ENCODE results near the gene LRIF1.
A peak's percentile ranks its signal among the peaks of the same experiment; 100 is the strongest.
"Not testable (repeated sequence)": the region's sequence is repeated elsewhere in the genome, so short reads cannot be mapped to it uniquely, and the experiment has no call there.

The LRIF1 gene

DNA sequence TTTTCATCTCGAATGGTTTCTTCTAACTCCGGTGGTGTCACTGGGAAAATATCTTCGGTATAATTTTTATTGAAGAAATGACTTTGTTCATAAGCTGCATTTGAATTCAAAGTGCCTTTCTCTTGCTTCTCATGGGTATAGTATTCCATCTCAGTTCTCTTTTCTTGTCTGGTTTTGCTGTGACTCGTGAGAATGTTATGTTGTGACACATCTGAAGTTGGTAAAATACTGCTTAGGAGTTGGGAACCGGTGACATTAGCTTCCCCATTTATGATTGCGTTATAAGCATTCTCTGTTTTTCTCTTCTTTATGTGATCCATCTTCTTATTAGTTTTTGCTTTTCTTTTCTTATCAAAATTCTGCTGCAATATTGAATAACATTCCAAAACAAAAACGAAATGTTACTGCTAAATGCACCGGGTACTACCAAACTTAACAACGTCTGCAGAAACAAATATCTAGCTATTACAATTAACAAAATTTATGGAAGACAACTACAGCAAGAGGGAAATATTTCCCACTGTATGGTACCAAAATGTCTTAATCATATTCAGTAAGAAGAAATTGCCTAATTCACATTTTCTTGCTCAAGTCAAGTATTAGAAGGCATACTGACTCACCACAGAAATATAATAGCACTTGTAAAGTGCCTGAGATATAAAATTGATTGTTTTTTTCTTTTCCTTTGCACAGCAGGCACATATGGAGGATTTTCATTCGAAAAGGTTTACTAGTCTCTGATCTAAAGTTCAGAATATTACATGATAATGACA lies 15.5 kb downstream of the LRIF1 start:
- DNase-seq: no peak

DNA sequence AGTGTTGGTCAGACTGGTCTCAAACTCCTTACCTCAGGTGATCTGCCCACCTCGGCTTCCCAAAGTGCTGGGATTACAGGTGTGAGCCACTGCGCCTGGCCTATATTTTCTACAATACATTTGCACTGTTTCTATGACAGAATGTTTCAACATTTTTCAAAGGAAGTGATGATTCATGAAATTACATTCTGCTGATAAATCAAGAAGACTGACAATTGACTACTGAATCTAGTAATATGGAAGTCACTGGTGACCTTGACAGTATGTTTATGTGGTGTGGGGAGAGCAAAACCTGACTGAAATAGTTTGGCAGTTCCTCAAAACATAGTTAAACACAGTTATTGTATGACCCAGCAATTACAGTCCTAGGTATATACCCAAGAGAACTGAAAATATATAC lies 18.1 kb downstream of the LRIF1 start:
- no peak for DNase-seq

DNA sequence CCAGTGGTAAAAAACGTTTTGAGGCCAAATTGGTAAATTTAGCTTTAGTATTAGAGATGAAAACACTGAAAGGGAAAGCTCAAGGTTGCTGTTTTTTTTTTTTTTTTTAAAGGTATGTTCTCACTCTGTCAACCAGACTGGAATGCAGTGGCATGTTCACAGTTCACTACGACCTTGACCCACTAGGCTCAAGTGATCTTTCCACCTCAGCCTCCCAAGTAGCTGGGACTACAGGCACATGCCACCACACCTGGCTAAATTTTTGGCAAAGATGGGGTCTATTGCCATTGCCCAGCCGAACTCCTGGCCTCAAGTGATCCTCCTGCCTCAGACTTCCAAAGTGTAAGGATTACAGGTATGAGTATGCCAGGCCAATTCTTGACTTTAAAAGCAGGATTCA lies 18.9 kb downstream of the LRIF1 start:
- DNase-seq: no peak

DNA sequence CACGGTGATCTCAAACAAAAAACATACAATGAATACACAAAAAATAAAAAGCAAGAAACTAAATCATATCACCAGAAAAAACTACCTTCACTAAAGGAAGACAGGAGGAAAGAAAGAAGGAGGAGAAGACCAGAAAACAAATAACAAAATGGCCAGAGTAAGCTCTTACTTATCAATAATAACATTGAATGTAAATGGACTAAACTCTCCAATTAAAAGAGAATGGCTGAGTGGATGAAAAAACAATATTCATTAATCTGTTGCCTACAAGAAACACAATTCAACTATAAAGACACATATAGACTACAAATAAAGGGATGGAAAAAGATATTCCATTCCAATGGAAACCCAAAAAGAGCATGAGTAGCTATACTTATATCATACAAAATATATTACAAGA lies 27.2 kb downstream of the LRIF1 start:
- DNase-seq: no peak

DNA sequence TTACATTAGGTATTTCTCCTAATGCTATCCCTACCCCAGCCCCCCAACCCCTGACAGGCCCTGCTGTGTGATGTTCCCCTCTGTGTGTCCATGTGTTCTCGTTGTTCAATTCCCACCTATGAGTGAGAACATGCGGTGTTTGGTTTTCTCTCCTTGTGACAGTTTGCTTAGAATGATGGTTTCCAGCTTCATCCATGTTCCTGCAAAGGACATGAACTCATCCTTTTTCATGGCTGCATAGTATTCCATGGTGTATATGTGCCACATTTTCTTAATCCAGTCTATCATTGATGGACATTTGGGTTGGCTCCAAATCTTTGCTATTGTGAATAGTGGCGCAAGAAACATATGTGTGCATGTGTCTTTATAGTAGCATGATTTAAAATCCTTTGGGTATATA lies 32.6 kb downstream of the LRIF1 start:
- DNase-seq: not testable (repeated sequence)

DNA sequence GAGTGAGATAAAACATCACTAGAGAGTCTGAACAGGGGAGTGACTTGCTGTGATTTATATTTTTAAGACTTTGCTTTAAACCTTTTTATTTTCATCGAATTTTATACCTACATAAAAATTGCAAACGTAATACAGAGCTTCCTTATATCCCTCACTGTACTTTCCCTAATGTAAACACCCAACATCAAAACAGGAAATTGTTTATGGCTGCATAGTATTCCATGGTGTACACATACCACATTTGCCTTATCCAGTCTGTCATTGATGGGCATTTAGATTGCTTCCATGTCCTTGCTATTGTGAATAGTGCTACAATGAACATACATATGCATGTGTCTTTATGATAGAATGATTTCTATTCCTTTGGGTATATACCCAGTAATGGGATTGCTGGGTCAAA lies 34.8 kb downstream of the LRIF1 start:
- no peak for DNase-seq

DNA sequence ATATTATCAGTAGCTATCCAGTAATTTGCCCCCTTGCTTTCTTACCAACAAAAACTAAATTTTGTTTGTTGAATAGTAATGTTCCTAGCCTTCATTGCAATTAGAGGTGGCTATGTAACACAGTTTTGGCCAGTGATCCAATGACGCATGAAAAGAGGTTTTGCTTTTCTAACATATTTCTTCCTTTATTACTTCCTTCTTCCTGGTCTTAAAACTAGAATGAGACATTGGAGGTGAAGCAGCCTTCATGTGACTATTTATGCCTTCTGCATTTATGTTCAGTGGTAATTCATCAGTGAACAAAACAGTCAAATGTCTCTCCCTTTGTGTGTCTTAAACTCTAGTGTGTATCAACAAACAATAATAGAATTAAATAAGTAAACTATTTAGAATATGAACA lies 35.5 kb downstream of the LRIF1 start:
- DNase-seq: no peak

DNA sequence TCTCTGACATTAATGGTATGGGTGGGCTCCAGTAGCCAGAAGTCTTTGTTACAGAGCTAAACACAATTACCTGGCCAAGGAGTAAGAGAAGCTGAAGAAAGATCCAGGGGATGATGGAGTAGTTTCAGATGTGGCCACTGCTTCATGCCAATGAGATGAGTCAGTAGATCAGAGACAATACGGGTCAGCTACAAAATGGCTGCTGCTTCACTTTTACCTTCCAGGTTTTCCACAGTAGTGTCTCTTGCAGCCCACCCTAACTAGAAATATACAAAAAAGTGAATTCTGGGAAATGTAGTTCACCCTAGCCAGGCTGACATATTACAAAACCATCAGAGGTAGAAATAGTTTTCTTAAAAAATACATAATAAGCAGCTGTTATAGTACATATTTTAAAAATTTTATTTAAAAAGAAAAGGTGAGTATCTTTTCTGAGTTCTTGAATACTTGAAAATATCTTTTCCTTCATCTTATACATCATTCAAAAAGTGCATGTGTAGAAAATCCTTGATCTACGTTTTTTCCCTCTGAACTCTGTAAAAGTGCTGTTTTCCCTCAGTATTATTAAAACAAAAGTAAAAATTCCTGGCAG lies 36.1 kb downstream of the LRIF1 start:
- no peak for DNase-seq

DNA sequence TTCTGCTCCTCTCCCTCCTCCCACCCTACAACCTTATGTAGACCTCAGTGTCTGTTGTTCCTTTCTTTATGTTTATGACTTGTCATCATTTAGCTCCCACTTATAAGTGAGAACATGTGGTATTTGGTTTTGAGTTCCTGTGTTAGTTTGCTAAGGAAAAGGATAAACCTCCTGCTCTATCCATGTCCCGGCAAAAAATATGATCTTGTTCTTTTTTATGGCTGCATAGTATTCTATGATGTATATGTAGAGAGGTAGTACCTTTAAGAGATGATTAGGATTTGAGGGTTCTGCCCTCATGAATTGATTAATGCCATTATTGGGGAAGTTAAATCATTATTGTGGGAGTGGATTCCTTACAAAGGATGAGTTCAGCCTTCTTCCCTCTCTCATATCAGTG lies 41.8 kb downstream of the LRIF1 start:
- DNase-seq: no peak

DNA sequence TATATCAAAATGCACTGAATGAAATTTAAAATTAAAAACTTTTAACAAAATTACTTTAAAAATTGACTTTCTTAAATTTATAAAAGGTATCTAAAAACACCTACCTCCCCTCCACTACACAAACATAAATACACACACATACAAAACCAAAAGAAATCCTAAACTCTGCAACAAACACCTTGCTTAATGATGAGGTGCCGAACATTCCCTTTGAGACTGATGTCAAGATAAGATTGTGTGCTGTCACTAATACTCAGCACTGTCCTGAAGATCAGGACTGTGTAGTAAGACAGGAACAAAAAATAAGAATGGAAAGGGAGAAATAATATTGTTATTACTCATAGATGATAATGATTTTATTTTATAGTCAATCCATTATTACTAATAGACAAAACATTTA lies 45.7 kb downstream of the LRIF1 start:
- DNase-seq: no peak

DNA sequence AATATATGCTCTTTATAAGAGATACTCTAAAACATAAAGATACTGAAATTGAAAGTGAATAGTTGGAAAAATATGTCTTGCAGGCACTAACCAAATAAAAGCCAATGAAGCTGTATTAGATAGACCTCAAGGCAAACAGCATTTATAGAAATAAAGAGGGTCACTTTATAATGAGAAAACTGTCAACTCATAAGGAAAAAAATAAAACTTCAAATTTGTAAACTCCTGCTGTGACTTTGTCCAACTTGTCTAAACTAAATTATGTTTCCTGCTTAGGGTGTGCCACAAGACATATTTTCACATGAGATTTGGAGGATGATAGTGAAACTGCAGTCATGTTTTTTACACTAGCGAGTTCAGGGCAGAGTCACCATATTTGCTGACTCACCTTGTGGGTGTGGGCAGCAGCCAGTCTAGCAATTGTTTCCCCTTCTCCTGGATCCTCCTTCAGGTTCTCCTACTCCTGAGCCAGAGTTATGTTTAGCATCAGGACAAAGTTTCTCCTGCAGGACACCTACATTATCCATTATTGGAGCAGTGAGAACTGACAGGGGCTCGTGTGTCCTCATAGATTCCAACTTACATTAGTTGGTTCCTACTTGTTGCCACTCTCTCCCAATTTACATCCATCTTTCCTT lies 46.9 kb downstream of the LRIF1 start:
- peak; percentile 20 to 24 for DNase-seq

DNA sequence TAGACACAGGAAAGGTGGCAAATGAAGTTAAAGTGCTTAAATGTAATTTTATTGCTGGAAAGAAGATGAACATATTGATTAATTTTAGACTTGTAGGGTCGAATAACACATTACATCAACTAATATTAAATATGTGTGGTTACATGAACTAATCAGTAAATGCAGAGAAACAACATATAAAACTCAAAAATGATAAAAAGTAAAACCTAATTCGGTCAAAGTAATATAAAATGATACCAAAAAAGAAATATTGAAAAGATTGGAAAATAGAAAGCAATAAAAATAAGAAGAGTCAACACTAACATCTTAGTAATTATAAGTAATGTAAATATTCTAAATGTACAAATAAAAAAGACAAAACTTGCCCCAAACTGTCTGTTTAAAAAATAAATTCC lies 47.5 kb downstream of the LRIF1 start:
- DNase-seq: no peak

DNA sequence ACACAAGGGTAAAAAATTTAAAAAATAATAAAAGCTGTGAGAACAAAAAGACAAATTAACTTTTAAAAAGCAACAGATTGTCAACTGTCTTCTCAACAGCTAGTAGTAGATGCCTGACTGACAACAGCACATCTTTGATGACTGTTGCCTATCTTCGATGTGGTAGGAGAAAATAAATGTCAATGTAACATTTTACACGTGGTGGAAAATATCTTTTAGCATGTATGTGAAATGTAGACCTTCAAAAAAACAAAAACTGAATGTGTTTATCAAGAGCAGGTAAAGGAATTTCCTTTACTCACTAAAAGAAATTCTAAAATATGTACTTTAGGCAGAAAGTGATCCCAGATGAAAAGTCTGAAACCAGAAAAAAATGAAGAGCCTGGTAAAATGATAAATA lies 47.9 kb downstream of the LRIF1 start:
- no peak for DNase-seq

DNA sequence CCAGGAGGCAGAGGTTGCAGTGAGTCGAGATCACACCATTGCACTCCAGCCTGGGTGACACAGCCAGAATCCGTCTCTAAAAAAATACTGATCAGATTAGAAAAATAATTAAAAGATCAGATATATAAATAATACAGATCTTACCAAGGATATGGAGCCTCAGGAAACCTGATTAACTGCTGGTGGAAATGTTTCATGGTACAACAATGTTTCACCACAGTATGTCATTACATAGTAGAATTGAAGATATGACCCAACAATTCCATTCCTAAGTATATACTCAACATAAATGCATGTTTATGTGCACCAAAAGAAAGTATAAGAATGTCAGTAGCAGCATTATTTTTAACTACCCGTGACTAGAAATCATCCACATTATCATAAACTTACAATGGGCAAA lies 49.0 kb downstream of the LRIF1 start:
- DNase-seq: no peak

DNA sequence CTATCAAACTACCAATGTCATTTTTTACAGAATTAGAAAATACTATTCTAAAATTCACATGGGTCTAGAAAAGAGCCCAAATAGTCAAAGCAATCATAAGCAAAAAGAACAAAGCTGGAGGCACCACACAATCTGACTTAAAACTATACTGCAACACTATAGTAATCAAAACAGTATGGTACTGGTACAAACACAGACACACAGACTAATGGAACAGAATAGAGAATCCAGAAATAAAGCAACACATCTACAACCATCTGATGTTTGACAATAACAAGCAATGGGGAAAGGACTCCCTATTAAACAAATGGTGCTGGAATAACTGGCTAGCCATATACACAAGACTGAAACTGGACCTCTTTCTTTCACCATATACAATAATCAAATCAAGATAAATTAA lies 50.9 kb downstream of the LRIF1 start:
- no peak for DNase-seq

DNA sequence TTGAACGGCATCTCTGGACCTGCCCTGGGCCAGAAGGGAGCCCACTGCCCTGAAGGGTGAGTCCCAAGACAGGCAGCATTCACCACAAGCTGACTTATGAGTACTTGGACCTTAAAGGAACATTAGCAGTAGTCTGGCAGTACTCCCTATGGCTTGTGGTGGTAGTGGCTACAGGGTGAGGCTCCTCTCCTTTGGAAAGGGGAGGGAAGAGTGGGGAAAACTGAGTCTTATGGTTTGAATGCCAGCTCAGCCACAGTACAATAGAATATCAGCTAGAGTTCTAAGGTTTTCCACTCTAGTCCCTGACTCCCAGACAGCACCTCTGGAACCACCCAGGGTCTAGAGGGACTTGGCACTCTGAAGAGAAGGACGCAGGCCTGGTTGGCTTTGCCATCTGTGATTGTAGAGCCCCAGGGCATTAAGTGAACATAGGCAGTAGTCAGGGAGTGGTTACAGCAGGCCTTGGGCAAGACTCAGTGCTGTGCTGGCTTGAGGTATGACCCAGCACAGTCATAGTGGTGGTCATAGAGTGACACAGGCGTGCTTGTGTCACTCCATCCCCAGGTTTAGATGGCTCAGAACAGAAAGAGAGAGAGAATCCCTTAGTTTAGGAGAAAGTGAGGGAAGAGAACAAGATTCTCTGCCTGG lies 59.7 kb downstream of the LRIF1 start:
- DNase-seq: no peak

DNA sequence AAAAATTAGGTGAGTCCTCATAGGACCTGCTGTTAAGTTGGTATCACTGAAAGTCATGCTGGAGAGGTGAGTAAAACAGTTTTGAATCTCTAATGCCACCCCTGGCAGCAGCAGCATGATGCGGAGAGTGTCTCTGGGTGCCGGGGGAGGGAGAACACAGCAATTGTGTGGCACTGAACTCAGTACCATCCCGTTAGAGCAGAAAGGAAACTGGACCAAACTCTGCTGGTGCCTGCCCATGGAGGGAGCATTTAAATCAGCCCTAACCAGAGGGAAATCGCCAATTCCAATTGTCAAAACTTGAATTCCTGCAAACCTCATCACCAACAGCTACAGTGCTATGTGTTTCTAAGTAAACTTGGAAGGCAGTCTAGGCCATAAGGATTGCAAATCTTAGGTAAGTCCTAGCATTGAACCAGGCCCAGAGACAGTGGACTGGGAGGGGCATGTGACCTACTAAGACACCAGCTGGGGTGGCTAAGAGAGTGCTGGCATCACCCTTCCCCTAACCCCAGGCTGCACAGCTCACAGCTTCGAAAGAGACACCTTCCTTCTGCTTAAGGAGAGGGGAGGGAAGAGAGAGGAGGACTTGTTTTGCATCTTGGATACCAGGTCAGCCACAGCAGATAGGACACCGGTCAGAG lies 60.8 kb downstream of the LRIF1 start:
- no peak for DNase-seq

DNA sequence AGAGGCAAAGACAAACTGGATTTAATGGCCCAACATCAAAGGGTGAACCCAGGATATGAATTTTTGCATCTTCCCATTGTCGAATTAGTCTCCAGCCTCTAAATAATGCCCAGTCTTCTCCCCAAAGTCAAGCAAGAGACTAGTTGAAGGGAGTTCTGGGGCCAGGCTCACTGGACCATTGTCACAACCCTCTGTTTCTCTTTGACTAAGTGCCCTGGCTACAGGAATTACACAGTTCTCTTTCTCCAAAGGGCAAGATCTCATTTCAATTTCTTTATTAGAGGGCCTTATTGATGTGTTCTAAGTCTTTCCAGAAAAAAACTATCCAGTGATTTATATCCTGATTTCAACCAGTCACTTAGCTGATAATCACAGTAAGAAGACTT lies 64.3 kb downstream of the LRIF1 start:
- no peak for DNase-seq

DNA sequence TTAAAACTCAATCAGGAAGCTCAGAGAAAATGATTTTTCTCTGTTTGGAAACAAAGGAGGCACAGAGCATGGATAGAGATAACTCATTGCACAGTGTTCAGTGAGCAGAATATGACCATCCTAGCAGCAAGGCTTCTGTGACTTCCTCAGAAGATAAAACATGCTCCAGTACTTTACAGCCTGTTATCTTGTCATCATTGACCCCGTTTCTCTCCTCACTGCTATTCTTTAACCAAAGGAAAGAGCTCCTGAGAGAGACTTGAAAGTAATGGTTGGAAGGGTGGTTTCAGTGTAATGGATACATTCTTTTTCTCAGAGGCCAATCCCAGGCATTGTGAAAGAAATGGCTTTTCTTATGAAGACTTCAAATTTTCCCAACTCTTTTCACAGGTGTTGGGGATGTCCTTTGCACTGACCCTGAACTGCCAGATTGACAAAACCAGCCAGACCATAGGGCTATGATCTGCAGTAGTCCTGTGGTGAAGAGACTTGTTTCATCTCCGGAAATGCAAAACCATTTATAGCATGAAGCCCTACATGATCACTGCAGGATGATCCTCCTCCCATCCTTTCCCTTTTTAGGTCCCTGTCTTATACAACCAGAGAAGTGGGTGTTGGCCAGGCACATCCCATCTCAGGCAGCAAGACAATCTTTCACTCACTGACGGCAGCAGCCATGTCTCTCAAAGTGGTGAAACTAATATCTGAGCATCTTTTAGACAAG lies 64.8 kb downstream of the LRIF1 start:
- DNase-seq: no peak

DNA sequence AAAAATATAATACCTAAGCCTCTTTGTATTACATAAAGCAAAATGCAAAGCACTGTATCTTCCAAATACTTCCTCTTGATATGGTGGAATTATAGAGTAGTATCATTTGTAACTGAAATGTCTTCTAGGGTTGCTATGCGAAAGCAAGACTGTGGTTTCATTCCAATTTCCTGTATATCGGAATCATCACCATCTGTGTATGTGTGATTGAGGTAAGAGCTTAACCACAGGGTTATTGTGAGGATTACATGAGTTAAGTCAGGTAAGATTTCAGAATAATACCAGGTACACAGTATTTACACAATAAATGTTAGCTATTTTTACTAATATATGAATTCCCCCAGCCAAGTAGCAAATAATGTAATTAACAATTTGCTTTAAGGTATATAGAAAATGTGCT lies 66.0 kb downstream of the LRIF1 start:
- DNase-seq: no peak
